GM13976 (cell line): Measurements from ENCODE around the gene NNT.

Experiments
- DNase-seq: peaks from one replicate; pipeline ENCODE4 v3.0.0; 2012; ENCODE audit warnings: low spot score
- CTCF ChIP-seq: IDR thresholded peaks from 2 replicates; pipeline ENCODE4 v1.5.1; 2012; ENCODE audit warnings: borderline replicate concordance, mild to moderate bottlenecking; ENCODE audit not compliant: insufficient read depth; ENCODE audit errors: extremely low read depth, missing control alignments, control extremely low read depth
- in situ Hi-C: fragments of 300-500 bp; cut with MboI; formaldehyde crosslinking; loops from one replicate; pipeline ENCODE4 v1.12.0; 2022; ENCODE audit warnings: low sequenced_read_pairs, mixed read lengths, inconsistent platforms; ENCODE audit not compliant: unreplicated experiment

The NNT gene

GRCh38 chr5:43642428-43642827, 39.4 kb downstream of the NNT start:
- in situ Hi-C loops = no loop called here
- no peak for DNase-seq
- TF ChIP-seq CTCF = no peak

- no peak for TF ChIP-seq CTCF
- in situ Hi-C loops = no loop called here
- DNase-seq = no peak
These were observed 40.3 kb downstream of the NNT start for GRCh38 chr5:43643327-43643726.

GRCh38 chr5:43643750-43644149, 40.8 kb downstream of the NNT start:
- no peak for DNase-seq
- no peak for TF ChIP-seq CTCF
- in situ Hi-C loops = no loop called here

- no peak for TF ChIP-seq CTCF
- in situ Hi-C loops = no loop called here
- DNase-seq = no peak
These were observed 44.0 kb downstream of the NNT start for GRCh38 chr5:43646992-43647391.

- DNase-seq = no peak
- TF ChIP-seq CTCF = no peak
- in situ Hi-C loops = no loop called here
These were observed 44.8 kb downstream of the NNT start for GRCh38 chr5:43647789-43648188.

- DNase-seq = no peak
- no peak for TF ChIP-seq CTCF
- in situ Hi-C loops = no loop called here
These were observed 45.6 kb downstream of the NNT start for GRCh38 chr5:43648499-43649124.
